GM19035 (cell line): ENCODE results near the gene GMNN.

Experiments
- ATAC-seq: cut with Tn5 transposase; IDR thresholded peaks from one replicate; pipeline ENCODE4 v1.9.1; 2021; ENCODE audit not compliant: unreplicated experiment

GMNN gene

DNA sequence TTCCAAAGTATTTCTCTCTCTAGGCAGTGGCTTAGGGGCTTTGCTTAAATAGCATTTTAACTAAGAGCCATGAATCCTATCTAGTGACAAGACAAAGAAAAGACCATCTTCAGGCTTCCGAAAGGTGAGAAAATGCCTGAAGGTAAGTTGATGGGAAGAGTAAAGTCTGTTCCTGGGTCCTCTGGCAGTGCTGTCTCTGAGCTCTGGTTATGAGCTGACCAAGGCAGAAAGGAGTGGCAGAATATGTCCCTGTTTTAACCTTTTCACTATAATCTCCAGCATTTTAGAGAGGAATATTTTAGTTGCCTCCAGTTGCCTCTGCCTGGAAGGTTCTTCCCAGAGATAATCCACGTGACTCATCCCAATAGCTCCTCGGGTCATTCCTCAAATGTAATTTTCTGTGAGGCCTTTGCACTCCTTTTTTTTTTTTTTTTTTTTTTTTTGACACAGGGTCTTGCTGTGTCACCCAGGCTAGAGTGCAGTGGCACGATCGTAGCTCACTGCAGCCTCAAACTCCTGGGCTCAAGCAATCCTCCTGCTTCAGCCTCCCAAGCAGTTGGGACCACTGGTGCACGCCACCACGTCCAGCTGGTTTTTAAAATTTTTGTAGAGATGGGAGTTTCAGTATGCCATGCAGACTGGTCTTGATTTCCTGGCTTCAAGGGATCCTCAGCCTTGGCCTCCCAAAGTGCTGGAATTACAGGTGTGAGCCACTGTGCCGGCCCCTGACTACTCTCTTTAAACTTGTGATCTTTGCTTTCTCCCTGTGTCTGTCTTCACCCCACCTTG lies 27.7 kb downstream of the GMNN start:
- ATAC-seq, result no peak

DNA sequence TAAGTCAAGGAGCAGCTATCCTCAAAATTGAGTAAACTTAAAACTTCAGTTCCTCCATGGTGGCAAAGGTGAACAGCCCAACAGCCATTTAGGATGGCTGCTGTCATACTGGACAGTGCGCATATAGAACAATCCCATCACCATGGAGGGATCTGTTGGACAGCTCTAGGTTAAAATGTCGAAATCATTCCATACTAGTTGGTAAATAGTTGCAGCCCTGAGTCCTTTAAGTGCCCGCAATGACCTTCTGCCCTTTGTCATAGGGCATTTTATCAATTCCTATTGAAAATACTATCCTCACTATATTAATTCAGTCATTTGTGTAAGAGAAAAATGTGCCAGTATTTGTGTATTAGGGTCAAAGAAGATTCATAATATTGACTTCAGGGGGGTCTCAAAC lies 32.8 kb downstream of the GMNN start:
- no peak for ATAC-seq

DNA sequence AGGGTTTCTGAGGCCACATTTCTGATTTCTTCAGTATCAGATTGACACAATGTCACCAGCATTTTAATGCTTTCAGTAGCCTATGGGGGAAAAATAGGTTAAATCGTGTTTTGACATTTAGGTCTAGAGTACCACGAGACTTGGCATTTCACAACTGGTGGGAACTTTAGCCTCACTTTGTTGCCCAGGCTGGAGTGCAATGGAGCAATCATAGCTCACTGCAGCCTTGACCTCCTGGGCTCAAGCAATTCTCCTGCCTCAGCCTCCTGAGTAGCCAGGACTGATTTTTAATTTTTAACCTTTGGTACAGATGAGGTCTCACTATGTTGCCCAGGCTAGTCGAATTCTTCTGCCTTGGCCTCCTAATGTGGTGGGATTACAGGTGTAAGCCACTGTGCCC lies 35.0 kb downstream of the GMNN start:
- no peak for ATAC-seq

DNA sequence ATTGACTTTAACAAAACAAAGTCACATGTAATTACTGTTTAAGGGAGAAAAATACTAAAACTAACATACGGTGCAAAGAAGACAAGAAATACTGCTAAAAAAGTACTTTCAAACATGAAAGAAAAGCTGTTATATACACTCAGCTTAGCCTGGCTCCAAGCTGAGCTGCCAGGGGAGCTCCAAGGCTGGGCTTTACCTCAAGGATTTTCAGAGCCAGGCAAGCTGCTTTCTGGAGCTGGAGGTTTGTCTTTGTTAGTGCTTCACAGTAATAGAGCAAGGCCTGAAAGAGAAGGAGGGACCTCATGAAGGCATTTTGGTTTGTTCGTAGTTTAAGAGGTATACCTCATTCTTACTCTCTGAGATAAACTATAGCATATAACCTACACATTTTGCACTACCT lies 43.6 kb downstream of the GMNN start:
- ATAC-seq, result no peak

DNA sequence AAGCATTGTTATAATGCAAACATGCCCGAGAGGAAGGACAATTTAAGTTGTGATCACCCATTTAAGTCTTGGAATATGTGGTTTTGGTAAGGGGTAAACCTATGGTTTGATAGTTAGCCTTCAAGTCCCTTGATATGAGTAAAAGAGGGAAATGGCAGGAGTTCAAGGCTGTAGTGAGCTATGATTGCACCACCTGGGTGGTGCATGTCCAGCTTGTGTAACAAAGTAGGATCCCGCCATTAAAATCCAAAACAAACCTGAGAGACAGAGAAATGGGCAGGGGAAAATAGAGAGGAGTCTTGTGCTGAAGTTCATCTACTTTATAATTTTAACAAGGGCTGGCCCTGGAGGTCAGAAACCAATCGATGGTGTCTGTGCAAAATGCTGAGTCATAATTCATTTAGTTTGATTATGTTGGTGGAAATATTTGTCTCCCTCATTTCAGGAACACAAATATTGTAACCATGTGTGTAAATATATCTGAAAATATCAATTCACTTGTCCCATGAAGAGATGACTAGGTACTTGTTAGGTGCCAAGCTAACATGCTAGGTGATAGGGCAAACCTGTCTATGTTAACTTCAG lies 47.2 kb downstream of the GMNN start:
- no peak for ATAC-seq

DNA sequence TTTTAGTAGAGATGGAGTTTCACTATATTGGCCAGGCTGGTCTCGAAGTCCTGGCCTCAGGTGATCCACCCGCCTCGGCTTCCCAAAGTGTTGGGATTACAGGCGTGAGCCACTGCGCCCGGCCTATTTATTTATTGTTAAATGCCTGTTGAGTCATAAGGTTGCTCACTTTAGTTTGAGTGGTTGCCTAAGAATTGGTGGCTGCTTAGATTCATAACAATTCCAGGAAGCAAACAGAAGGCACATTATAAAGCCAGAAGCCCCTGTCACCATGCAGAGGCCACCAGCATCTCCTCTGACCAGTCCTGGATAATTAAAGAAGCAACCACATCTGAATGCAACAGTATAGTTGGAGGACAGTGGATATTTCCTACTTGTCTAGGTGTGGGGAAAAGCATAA lies 48.0 kb downstream of the GMNN start:
- no peak for ATAC-seq

DNA sequence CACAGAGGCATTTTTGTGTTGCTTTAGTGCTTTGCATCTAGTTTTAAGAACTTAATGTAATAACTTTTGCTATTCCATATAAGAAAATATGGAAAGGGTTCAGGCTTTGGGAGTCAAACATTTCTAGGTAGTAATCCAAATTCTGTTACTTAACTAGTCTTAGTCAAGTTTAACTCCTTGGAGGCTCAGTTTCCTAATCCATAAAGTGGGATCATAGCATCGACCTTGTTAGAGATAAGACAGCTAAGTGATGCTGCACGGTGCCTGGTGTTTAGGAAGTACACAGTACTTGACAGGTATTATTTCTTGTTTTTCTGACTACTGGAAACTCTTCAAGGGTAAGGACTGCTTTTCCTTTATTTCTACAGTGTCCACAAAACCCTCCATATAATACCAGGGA lies 48.4 kb downstream of the GMNN start:
- ATAC-seq, result no peak

DNA sequence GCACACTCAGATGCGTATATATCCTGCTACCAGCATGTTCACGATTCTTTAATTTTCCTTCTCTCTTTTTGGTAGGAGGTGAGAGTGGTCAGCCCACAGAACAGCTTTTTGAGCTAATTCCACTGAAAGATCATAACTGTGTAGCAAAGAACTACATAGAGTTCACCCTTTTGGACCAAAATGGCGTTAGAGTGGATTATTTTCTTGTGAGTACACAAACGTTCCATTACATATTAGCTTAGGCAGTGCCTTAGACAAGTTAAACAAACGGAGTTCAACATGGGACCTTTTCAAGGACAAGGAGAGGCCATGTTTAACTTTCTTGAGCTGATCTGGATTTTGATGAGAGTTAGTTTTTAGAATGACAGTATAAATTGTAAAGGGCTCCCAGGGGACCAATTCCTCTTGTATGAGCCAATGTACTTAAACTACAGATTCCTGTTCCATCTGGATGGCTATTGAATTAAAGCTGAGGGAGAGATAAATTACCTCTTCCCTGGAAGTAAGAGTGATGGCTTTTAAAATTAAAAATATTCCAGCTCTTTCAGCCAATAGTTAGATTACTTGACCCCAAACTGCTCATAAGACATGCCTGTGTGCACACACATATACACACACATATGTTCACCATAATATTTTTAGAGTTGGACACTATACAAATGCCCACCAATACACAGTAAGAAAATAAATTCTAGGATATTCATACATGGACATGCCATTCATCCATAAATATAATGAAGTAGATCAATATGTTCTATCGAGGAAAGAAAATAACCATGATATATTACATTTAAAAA lies 49.6 kb downstream of the GMNN start:
- no peak for ATAC-seq

DNA sequence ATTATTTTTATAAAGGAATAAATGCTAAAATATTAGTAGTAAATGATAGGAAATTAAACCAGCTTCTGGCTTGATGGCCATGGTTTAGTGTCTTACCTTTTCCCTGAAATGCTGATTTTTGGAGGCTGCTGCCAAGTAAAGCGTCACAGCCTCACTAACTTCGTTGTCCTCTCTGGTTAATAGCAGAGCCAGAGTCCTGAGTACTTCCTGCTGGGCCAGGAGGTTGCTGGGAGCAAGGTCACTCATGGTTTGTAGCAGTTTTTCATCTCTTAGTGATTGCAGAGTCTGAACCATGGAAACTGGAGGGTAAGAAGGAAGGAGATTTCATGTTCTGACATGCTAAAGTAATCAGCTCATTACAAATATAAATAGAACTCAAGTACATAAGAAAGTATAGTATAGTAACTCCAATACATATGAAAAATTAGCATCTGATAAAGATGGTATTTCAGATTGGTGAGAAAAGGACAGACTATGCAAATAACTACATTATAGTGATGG lies 50.4 kb downstream of the GMNN start:
- no peak for ATAC-seq

DNA sequence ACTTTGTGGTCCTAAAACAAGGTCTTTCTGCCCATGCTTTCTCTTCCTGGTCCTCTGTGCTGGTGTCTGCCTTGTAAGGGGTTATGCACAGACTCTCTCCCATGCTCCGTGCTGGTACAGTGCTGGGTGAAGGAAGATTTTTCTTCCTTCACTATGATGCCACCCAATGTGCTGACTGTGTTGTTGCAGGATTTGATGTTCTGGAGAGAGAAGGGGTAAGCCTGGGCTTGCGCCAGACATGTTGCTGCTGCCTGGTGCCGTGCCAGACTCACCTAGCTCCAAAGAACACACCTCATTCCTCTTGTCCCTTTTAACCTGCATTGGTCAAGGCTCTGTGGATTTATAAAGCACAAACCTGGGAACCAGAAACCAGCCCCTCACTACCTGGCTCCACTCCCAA lies 52.4 kb downstream of the GMNN start:
- no peak for ATAC-seq

DNA sequence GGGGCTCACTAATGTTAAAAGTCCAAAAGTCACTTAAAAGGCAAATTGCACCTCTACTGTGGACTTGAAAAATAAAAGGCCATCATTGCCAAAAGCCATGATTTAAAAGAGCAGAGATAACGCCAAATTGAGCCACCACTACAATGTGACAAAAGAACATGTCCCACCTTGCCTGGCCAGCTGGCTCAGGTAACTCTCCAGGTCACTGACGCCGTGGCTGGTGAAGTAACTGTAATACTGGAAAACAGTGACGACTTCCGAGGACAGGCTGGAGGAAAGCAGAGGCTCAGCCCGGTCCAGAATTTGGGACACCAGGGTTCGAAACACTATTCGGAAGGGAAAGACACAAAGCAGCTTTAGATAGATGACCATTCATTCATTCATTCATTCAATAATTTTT lies 53.2 kb downstream of the GMNN start:
- no peak for ATAC-seq

DNA sequence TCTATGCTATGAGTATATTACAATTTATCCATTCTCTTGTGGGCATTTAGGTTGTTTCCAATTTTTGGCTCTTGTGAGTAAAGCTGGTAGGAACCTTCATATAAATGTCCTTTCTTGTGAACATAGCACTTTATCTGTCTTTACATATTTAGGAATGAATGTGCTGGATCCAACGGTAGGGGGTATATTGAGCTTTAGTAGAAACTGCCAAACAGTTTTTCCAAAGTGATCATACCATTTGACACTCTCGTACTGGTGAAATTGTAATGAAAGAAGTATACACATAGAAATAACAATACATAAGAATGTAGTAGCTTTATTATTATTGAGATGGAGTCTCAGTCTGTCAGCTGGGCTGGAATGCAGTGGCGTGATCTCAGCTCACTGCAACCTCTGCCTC lies 54.9 kb downstream of the GMNN start:
- no peak for ATAC-seq

DNA sequence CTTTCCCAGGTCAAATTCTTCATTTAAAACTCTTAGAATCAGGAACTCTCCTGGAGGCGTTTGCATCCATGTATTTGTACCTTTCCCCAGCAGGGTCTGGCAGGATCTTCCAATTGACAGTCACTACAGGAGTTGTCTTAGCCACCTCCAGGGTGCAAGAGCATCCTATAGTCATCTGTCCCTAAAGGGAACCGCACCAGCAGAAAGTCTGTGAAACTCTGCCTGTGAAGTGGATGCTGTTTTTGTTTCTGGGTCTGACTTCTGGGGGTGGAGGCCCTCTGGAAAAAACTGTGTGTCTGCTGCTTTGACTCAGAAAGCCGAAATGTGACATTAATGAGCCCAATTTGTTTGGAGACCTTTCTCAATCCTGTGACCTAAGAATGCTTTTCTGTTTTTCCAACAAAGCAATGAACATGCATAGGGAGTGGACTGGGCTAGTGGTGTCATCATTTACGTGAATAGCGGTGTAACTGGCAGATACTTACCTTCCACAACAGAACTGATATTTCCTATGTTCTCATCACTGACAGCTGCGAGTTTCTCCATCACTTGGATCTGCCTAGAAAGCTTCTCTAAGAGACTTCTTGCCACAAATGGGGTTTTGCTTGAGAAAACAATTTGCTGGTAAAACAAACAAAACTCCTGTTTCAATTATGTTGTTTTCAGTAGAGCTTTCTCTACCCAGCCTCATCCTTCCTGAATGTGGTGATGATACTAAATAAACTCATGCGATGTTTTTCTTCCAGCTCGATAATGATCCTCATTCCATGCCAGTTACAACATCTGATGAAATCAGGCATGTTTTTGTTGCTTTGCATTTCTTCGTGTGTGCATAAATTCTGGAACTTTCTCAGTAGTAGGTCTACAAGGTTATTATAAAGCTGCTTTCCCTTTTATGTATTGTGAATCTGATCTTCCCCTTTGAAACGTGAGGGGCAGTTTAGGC lies 57.3 kb downstream of the GMNN start:
- no peak for ATAC-seq

DNA sequence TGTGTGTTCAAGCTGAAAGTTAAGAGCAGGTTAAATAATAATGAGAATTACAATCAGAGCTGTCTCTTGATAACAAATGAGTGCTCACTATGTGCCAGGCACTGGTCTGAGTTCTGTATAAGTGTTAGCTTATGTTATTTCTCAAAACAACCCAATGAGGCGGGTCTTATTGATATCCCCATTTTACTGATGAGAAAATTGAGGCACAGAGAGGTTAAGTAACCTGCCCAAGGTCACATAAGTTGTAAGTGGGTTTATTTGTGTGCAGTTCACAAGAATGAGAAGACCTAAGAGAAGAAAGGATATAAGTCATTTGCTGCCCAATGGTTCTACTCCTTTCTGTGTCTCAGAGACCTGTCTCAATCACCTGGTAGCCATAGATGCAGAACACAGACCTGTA lies 58.1 kb downstream of the GMNN start:
- no peak for ATAC-seq

DNA sequence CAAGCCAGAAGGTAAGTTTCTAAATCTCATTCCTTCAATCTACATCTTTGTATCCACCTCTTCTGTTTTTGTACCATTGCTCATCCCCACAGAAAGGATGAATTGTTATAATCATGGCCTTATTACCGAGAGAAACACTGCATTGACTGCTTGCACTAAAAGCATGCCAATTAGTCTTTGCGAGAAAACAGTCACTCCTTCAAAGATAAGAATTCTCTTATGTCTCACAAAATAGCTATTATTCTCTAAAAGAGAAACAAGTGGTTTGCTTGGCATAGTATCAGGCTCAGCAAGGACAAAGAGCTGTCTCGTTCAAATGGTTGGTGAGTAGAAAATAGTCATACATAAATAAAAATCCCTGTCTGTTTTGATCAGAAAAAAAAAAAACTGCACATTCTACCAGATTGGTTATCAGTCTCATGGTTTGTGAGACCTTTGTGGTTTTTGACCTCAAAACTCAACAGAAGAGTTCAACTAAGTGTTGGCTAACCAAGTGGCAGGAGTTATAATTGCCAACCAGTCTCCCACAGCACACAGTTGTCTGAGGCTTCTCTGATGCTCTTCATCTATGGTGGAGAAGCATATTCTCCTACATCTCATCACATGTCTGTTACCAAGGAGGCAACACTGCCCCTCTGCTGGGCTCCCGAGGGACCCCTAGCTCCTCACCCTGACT lies 59.1 kb downstream of the GMNN start:
- no peak for ATAC-seq
